Brain microvascular endothelial cell (primary cell): ENCODE results near the gene SH3BP2.

Experiments
- DNase-seq: peaks from one replicate; pipeline ENCODE4 v3.0.0-alpha.2; 2020
- H3K27ac ChIP-seq: fragments of 250-450 bp; sonication (Bioruptor Pico); 2 replicates; pipeline ENCODE4 v1.5.1; 2020; ENCODE audit warnings: mild to moderate bottlenecking, moderate library complexity
- H3K27me3 ChIP-seq: fragments of 250-450 bp; sonication (Bioruptor Pico); replicated peaks from 2 replicates; pipeline ENCODE4 v1.5.1; 2020; ENCODE audit warnings: mild to moderate bottlenecking
- H3K36me3 ChIP-seq: fragments of 250-450 bp; sonication (Bioruptor Pico); replicated peaks from 2 replicates; pipeline ENCODE4 v1.5.1; 2020; ENCODE audit warnings: mild to moderate bottlenecking
- H3K4me3 ChIP-seq: 2 replicates; pipeline ENCODE4 v1.5.1; 2011; ENCODE audit warnings: low read depth, mild to moderate bottlenecking, control low read depth, low read length, moderate library complexity
- in situ Hi-C: cut with HindIII; loops from 2 replicates; pipeline ENCODE4 v1.10.0; 2017; ENCODE audit warnings: low sequenced_read_pairs, low pct_ligation_motif_present
- TF ChIP-seq, protein P1 (sequence below): IDR thresholded peaks from 2 replicates; pipeline ENCODE4 v1.5.1; 2011; ENCODE audit warnings: low read depth, mild to moderate bottlenecking, moderate library complexity, low read length, control low read depth, inconsistent platforms; ENCODE audit errors: missing control alignments

Gene SH3BP2

DNA sequence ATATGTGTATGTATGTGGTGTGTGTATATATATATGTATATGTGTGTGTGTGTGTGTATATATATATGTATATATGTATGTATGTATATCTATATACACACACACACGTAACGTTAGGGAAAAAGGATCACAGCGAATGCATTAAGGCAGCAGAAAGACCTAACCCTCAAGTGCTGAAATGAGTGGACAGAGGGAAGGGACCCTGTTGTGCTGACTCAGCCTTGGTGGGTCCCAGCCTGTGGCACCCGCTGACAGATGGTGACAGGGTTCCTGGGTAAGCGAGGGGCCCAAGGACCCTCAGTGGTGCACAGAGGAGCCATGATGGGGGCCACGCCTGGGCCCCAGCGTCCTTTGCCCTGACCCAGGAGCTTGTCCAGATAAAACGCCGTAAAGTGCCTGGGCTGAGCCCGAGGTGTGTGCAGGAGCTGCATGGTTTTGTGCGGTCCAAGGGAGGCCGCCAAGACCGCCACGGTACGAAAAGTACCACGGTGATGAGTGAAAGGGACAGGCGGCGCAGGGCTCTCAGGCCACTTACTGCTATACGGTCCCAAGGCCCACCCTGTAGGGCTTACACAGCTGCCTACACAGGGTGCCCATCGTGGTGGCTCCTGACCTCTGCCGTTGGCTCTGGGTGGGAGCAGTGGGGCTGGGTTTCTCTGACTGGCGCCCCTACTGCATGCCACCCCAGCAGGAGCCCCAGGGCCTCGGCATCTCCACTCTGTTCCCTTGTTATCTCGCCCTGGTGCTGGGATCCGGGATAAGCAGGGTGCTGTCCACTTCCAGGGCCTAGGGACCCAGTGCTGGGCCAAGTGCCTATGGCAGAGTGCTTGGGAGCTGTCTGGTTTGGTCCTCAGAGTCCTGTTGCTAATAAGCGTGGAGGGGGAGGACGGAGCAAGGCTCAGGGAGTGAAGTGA, 10.0 kb downstream of the SH3BP2 start:
- Histone ChIP-seq H3K36me3 (no peaks in the 10 kb centered on the region), H3K4me3 (no peak overlapping the region), H3K27me3 (no peaks in the 10 kb centered on the region), H3K27ac (no peak overlapping the region)
- no peak for DNase-seq
- TF ChIP-seq, protein P1, sequence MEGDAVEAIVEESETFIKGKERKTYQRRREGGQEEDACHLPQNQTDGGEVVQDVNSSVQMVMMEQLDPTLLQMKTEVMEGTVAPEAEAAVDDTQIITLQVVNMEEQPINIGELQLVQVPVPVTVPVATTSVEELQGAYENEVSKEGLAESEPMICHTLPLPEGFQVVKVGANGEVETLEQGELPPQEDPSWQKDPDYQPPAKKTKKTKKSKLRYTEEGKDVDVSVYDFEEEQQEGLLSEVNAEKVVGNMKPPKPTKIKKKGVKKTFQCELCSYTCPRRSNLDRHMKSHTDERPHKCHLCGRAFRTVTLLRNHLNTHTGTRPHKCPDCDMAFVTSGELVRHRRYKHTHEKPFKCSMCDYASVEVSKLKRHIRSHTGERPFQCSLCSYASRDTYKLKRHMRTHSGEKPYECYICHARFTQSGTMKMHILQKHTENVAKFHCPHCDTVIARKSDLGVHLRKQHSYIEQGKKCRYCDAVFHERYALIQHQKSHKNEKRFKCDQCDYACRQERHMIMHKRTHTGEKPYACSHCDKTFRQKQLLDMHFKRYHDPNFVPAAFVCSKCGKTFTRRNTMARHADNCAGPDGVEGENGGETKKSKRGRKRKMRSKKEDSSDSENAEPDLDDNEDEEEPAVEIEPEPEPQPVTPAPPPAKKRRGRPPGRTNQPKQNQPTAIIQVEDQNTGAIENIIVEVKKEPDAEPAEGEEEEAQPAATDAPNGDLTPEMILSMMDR, result no peak
- in situ Hi-C loops, result no loop called here

DNA sequence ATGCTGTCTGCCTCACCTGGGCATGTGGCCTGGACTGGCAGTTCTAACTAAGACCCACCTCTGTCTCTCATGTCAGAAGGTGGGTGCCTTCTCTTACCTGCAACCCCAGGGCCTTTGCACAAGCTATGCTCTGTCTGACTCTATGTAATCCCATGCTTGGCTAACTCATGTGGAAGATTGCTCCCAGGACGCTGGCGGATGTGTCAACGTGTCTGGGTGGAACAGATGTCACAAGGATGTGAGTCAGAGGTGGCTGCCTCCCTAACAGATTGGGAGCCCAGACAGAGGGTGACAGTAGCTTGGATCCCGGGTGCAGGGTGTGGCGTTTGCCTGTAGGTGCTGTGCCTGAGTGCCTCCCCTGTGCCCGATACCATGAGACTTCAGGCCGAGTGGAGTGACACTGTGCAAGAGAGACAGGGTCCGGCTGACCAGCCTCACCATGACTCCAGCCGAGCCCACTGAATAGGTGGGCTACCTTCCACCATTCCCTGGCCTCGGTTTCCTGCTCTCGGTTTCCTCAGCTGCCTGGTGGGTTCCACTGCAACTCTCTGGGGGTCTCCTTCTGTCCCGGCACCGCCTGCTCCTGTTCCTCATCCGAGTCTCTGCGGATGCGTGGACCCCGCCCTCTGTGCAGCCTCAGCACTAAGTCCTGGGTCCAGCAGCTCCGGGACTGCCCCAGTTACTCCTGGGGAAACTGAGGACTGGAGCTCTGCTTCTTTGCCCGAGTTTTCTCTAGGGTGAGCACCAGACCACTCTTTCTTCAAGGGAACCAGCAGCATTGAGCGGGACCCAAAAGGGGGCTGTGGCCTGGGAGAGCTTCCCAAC, 11.0 kb downstream of the SH3BP2 start:
- in situ Hi-C loops, result no loop called here
- Histone ChIP-seq H3K27ac (no peak overlapping the region), H3K4me3 (no peak overlapping the region), H3K27me3 (no peaks in the 10 kb centered on the region), H3K36me3 (no peaks in the 10 kb centered on the region)
- TF ChIP-seq, protein P1, result no peak
- DNase-seq, result peak; percentile 24

DNA sequence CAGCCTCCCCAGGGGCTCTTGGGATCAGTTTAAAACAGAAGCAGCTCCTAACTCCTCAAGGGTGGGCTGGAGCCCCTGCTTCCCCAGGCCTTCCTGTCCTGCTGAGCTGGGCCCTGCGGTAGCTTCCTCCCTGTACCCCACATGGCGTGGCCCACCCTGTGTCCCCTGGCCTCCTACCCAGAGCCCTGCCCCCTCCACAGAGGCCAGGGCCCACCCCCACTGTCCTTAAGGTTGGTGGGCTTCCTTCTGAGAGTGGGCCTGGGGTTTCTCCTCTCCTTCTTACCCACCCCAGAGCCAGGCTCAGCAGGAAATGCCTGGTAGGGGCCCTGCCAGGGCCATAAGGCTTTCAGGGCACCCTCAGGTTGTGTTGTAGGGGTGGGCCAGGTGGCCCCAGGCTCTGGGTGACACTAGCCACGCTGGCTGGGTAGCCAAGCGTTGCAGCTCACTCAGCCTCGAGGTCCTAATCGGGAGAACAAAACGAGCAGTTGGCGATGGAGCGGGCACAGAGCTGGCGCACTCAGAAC, 11.6 kb downstream of the SH3BP2 start:
- DNase-seq, result no peak
- Histone ChIP-seq H3K4me3 (no peak overlapping the region), H3K36me3 (no peaks in the 10 kb centered on the region), H3K27ac (no peak overlapping the region), H3K27me3 (no peaks in the 10 kb centered on the region)
- in situ Hi-C loops, result no loop called here
- TF ChIP-seq, protein P1, result no peak

DNA sequence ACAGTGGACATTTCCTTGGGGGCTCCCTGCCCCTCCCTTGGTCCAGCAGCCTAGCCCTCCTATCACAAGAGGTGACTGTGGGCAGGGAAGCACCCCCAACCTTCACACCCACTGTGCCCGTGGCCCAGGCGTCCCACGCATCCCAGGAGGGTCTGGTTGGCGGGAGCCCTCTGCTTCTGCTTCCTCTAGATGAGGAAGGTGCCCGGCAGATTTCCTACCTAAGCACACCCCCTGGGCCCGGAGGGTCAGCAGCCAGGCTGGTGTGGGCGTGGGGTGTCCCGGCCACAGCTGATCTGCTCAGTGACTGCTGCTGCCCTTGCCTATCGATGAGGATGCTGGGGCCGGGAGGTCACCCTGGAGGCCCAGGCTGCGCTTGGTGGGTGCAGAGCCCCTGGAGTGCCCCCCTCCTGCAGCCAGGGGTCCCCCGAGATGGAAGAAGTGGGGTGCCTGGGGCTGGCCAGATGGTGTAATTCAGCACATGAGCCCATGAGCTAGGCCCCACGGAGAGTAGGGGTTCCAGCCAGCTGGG, 12.2 kb downstream of the SH3BP2 start:
- no peak overlapping the region for H3K27ac ChIP-seq
- no peak for DNase-seq
- H3K4me3 ChIP-seq, result no peak overlapping the region
- H3K36me3 ChIP-seq, result no peaks in the 10 kb centered on the region
- no peaks in the 10 kb centered on the region for H3K27me3 ChIP-seq
- in situ Hi-C loops, result no loop called here
- TF ChIP-seq, protein P1, result no peak

DNA sequence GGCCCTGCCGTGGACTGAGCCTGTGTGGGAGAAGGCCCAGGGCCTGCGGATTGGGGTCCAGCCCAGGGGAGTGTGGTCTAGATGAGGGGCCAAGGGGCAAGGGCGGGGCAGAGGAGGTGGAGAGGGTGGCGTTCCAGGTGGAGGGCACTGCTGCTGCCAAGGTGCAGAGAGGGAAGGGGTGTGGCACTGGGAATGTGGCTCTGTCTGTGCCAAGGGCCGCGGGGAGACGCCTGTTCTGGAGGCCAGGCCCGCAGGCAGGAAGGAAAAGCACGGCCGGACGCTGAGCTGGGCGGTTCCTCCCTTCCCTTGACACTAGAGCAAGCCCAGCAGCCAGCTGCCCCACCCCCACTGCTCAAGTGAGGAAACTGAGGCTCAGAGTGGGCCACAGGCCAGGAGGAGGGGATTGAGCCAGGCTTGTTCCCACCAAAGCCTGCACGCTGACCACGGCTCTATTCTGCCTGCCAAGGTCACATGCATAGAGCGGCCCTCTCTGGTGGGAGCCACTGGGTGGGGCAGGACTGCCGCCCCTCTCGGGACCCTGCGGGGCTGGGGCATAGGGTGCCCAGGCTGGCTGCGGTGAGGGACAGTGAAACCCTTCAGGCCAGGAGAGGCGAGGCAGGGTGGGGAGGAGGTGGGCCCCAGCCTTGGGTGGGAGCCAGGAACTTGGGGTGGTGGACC, 13.0 kb downstream of the SH3BP2 start:
- TF ChIP-seq, protein P1, result no peak
- H3K27ac ChIP-seq, result no peak overlapping the region
- in situ Hi-C loops, result no loop called here
- no peak for DNase-seq
- no peaks in the 10 kb centered on the region for H3K27me3 ChIP-seq
- no peak overlapping the region for H3K4me3 ChIP-seq
- H3K36me3 ChIP-seq, result no peaks in the 10 kb centered on the region
